GM12878 (cell line): ENCODE measurements around the gene MTMR1.

Experiments
- ATF3 ChIP-seq: IDR thresholded peaks from 2 replicates; pipeline ENCODE4 v1.6.1; 2011; ENCODE audit warnings: low read depth, mild to moderate bottlenecking, low read length, moderate library complexity, borderline replicate concordance; ENCODE audit errors: extremely low read depth
- CTCF ChIP-seq, 3 experiments: IDR thresholded peaks in 2 of 3; conservative IDR thresholded peaks in 1 of 3; 2 replicates each; pipeline ENCODE4 v1.5.1; 2011; ENCODE audit warnings: low read depth in 3 of 3, low read length in 3 of 3, mild to moderate bottlenecking in 3 of 3, control low read depth in 2 of 3, moderate library complexity in 2 of 3, inconsistent platforms in 1 of 3, mixed read lengths in 1 of 3; ENCODE audit not compliant: control insufficient read depth in 2 of 3, insufficient read depth in 1 of 3; ENCODE audit errors: extremely low read depth in 1 of 3
- E2F4 ChIP-seq: IDR thresholded peaks from 2 replicates; pipeline ENCODE4 v1.6.1; 2012; ENCODE audit warnings: low read depth, low read length, improper control_type of control experiment
- FOXK2 ChIP-seq: fragments of 450-650 bp; IDR thresholded peaks from 2 replicates; pipeline ENCODE4 v1.6.1; 2017; ENCODE audit warnings: mild to moderate bottlenecking, moderate library complexity
- POLR2A ChIP-seq: IDR thresholded peaks from 2 replicates; pipeline ENCODE4 v1.6.1; 2011; ENCODE audit warnings: low read depth, mild to moderate bottlenecking, low read length
- POLR2AphosphoS5 ChIP-seq: IDR thresholded peaks from 2 replicates; pipeline ENCODE4 v1.6.1; 2011; ENCODE audit warnings: mild to moderate bottlenecking, low read length, inconsistent platforms
- SMAD1 ChIP-seq: fragments of 450-650 bp; IDR thresholded peaks from 2 replicates; pipeline ENCODE4 v1.6.1; 2018; ENCODE audit warnings: mild to moderate bottlenecking, low read depth; ENCODE audit not compliant: partially characterized antibody
- SMC3 ChIP-seq: IDR thresholded peaks from 2 replicates; pipeline ENCODE4 v1.6.1; 2011; ENCODE audit warnings: low read length, improper control_type of control experiment, borderline replicate concordance
- USF1 ChIP-seq: IDR thresholded peaks from 2 replicates; pipeline ENCODE4 v1.6.1; 2011; ENCODE audit warnings: borderline replicate concordance, low read depth, mild to moderate bottlenecking, moderate library complexity, mixed read lengths, low read length; ENCODE audit not compliant: insufficient read depth; ENCODE audit errors: extremely low read length

GRCh38 chrX:150759568-150760416, 66.6 kb downstream of the MTMR1 start:
- TF ChIP-seq SMAD1 (no peak), ATF3 (no peak), CTCF (IDR thresholded peaks at IDR 0.05 in 2 of 3, conservative IDR thresholded peaks at IDR 0.05 in 1 of 3; ENCODE audit: control insufficient read depth in 2 of 3, extremely low read depth in 1 of 3, insufficient read depth in 1 of 3, low read depth in 3 of 3, low read length in 3 of 3) (no peak), POLR2AphosphoS5 (no peak), SMC3 (no peak), E2F4 (no peak), USF1 (no peak), POLR2A (no peak), FOXK2 (no peak)
